ENCODE results near the gene NOP53.

DNA sequence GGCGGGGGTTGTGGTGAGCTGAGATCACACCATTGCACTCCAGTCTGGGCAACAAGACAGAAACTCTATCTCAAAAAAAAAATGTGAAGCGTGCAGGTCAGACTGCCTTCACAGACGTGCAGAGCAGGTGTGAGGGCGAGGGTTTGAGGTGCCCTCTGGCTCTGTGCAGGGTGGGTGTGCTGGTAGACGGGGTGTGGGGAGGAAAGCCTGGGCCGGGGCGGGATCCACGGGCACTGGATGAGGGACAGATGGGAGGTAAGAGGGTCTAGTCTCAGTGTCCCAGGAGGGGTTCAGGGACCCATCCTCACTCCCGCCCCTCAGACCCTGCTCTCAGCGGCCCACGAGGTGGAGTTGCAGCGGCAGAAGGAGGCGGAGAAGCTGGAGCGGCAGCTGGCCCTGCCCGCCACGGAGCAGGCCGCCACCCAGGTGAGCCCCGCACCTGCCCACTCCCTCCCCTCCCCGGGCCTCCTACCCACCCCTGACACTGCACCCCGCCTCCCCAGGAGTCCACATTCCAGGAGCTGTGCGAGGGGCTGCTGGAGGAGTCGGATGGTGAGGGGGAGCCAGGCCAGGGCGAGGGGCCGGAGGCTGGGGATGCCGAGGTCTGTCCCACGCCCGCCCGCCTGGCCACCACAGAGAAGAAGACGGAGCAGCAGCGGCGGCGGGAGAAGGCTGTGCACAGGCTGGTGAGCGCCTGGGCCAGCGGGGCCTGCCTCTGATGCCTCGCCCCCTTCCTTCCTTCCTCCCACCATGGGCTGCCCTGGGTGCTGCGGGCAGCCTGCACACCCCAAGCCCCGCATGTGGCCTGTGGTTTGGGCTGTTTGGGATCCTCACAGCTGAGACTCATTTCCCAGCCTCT, 9.1 kb downstream of the NOP53 start:
- TF ChIP-seq, protein P1, sequence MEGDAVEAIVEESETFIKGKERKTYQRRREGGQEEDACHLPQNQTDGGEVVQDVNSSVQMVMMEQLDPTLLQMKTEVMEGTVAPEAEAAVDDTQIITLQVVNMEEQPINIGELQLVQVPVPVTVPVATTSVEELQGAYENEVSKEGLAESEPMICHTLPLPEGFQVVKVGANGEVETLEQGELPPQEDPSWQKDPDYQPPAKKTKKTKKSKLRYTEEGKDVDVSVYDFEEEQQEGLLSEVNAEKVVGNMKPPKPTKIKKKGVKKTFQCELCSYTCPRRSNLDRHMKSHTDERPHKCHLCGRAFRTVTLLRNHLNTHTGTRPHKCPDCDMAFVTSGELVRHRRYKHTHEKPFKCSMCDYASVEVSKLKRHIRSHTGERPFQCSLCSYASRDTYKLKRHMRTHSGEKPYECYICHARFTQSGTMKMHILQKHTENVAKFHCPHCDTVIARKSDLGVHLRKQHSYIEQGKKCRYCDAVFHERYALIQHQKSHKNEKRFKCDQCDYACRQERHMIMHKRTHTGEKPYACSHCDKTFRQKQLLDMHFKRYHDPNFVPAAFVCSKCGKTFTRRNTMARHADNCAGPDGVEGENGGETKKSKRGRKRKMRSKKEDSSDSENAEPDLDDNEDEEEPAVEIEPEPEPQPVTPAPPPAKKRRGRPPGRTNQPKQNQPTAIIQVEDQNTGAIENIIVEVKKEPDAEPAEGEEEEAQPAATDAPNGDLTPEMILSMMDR (IDR thresholded peaks at IDR 0.05; ENCODE audit: insufficient read depth, low read length): no peak
- TF ChIP-seq POLR2AphosphoS5 (IDR thresholded peaks at IDR 0.05; ENCODE audit: low read depth) (no peak; the same call in 1 of the 2 replicates), SPI1 (IDR thresholded peaks at IDR 0.05; ENCODE audit: borderline replicate concordance, low read depth) (no peak), GABPA (IDR thresholded peaks at IDR 0.05; ENCODE audit: low read depth) (no peak)
- TF ChIP-seq, protein P2, sequence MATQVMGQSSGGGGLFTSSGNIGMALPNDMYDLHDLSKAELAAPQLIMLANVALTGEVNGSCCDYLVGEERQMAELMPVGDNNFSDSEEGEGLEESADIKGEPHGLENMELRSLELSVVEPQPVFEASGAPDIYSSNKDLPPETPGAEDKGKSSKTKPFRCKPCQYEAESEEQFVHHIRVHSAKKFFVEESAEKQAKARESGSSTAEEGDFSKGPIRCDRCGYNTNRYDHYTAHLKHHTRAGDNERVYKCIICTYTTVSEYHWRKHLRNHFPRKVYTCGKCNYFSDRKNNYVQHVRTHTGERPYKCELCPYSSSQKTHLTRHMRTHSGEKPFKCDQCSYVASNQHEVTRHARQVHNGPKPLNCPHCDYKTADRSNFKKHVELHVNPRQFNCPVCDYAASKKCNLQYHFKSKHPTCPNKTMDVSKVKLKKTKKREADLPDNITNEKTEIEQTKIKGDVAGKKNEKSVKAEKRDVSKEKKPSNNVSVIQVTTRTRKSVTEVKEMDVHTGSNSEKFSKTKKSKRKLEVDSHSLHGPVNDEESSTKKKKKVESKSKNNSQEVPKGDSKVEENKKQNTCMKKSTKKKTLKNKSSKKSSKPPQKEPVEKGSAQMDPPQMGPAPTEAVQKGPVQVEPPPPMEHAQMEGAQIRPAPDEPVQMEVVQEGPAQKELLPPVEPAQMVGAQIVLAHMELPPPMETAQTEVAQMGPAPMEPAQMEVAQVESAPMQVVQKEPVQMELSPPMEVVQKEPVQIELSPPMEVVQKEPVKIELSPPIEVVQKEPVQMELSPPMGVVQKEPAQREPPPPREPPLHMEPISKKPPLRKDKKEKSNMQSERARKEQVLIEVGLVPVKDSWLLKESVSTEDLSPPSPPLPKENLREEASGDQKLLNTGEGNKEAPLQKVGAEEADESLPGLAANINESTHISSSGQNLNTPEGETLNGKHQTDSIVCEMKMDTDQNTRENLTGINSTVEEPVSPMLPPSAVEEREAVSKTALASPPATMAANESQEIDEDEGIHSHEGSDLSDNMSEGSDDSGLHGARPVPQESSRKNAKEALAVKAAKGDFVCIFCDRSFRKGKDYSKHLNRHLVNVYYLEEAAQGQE (IDR thresholded peaks at IDR 0.05; ENCODE audit: insufficient replicate concordance, low read depth): no peak
